K562 (cell line): ENCODE data around the gene EFHC1. TPM values are rescaled to one million over a fixed set of nuclear protein-coding genes. Genes with fewer than 3 reads are reported as not detected.

Experiments used
- CBFA2T2 ChIP-seq: fragments of 450-650 bp; conservative IDR thresholded peaks from 2 replicates; pipeline ENCODE4 v1.6.1; 2017; ENCODE audit warnings: mild to moderate bottlenecking
- CC2D1A ChIP-seq: fragments of 450-650 bp; IDR thresholded peaks from 2 replicates; pipeline ENCODE4 v1.6.1; 2017; ENCODE audit warnings: mild to moderate bottlenecking
- CEBPG ChIP-seq, 3 experiments: fragments of 200-800 bp in 1 of 3; sonication (Bioruptor generic) in 1 of 3; sonication (generic) in 1 of 3; formaldehyde crosslinking in 1 of 3; IDR thresholded peaks in 2 of 3; conservative IDR thresholded peaks in 1 of 3; 2 replicates each; pipeline versions ENCODE4 v1.6.1 to v1.8.0; 2016 to 2022; ENCODE audit warnings: missing compliant biosample characterization in 2 of 3, missing genetic modification characterization in 2 of 3, mild to moderate bottlenecking in 1 of 3, missing genetic modification reagents in 1 of 3
- DACH1 ChIP-seq: fragments of 450-650 bp; IDR thresholded peaks from 2 replicates; pipeline ENCODE4 v1.6.1; 2018; ENCODE audit not compliant: partially characterized antibody
- ELF1 ChIP-seq: fragments of 200-800 bp; sonication (Bioruptor generic); IDR thresholded peaks from 2 replicates; pipeline ENCODE4 v1.6.1; 2016; ENCODE audit warnings: missing genetic modification characterization, missing compliant biosample characterization
- EZH2 ChIP-seq: IDR thresholded peaks from 2 replicates; pipeline ENCODE4 v1.6.1; 2012; ENCODE audit warnings: low read depth, mild to moderate bottlenecking, inconsistent platforms, low read length, borderline replicate concordance
- GTF2F1 ChIP-seq: IDR thresholded peaks from 2 replicates; pipeline ENCODE4 v1.6.1; 2011; ENCODE audit warnings: low read depth, low read length, improper control_type of control experiment
- HNRNPH1 ChIP-seq: fragments of 200-400 bp; formaldehyde crosslinking; optimal IDR thresholded peaks from 2 replicates; pipeline ENCODE3; 2017; ENCODE audit warnings: low read depth, mild to moderate bottlenecking, low read length, moderate library complexity
- ILF3 ChIP-seq: fragments of 450-650 bp; IDR thresholded peaks from 2 replicates; pipeline ENCODE4 v1.6.1; 2018; ENCODE audit warnings: antibody characterized with exemption, mild to moderate bottlenecking, moderate library complexity, borderline replicate concordance
- L3MBTL2 ChIP-seq: fragments of 450-650 bp; IDR thresholded peaks from 2 replicates; pipeline ENCODE4 v1.6.1; 2016; ENCODE audit warnings: mild to moderate bottlenecking, moderate library complexity
- MEF2D ChIP-seq: conservative IDR thresholded peaks from 2 replicates; pipeline ENCODE4 v1.6.1; 2016; ENCODE audit warnings: low read depth, missing genetic modification characterization, missing compliant biosample characterization
- NCOA2 ChIP-seq, 2 experiments: fragments of 450-650 bp; IDR thresholded peaks; 2 replicates each; pipeline ENCODE4 v1.6.1; 2018; ENCODE audit warnings: mild to moderate bottlenecking in 2 of 2, moderate library complexity in 1 of 2; ENCODE audit not compliant: partially characterized antibody in 2 of 2
- NFE2 ChIP-seq: IDR thresholded peaks from 2 replicates; pipeline ENCODE4 v1.6.1; 2014; ENCODE audit warnings: antibody characterized with exemption, low read depth
- NFRKB ChIP-seq: fragments of 450-650 bp; IDR thresholded peaks from 2 replicates; pipeline ENCODE4 v1.6.1; 2016; ENCODE audit warnings: low read depth
- OTX1 ChIP-seq: fragments of 450-650 bp; formaldehyde crosslinking; IDR thresholded peaks from 2 replicates; pipeline ENCODE4 v1.4.0; 2022; ENCODE audit warnings: mild to moderate bottlenecking
- PHF8 ChIP-seq: fragments of 200-600 bp; sonication (generic); IDR thresholded peaks from 2 replicates; pipeline ENCODE4 v1.6.1; 2012; ENCODE audit warnings: mixed run types, mild to moderate bottlenecking, inconsistent platforms, low read length, moderate library complexity, borderline replicate concordance
- POLR2H ChIP-seq: IDR thresholded peaks from 2 replicates; pipeline ENCODE4 v1.6.1; 2016; ENCODE audit warnings: missing genetic modification characterization, low read depth, mild to moderate bottlenecking, control low read depth, missing compliant biosample characterization, moderate library complexity
- RAD51 ChIP-seq: fragments of 450-650 bp; IDR thresholded peaks from 2 replicates; pipeline ENCODE4 v1.7.1; 2016; ENCODE audit warnings: low read depth, mild to moderate bottlenecking, borderline replicate concordance
- SMARCB1 ChIP-seq: IDR thresholded peaks from 2 replicates; pipeline ENCODE4 v1.6.1; 2011; ENCODE audit warnings: improper control_type of control experiment, low read depth; ENCODE audit not compliant: insufficient read length
- SMARCC2 ChIP-seq: fragments of 450-650 bp; IDR thresholded peaks from 2 replicates; pipeline ENCODE4 v1.6.1; 2017; ENCODE audit warnings: antibody characterized with exemption, moderate library complexity, mild to moderate bottlenecking, low read depth
- SUPT5H ChIP-seq: fragments of 450-650 bp; IDR thresholded peaks from 2 replicates; pipeline ENCODE4 v1.6.1; 2016
- TBL1XR1 ChIP-seq, 2 experiments: IDR thresholded peaks; 2 replicates each; pipeline ENCODE4 v1.6.1; 2012; ENCODE audit warnings: improper control_type of control experiment in 2 of 2, low read length in 2 of 2, mild to moderate bottlenecking in 1 of 2
- U2AF2 ChIP-seq: fragments of 200-400 bp; formaldehyde crosslinking; optimal IDR thresholded peaks from 2 replicates; pipeline ENCODE3; 2017; ENCODE audit warnings: low read depth, mild to moderate bottlenecking, low read length
- USF2 ChIP-seq: sonication (generic); formaldehyde crosslinking; IDR thresholded peaks from 2 replicates; pipeline ENCODE4 v1.5.0; 2020; ENCODE audit warnings: missing genetic modification reagents
- ZEB2 ChIP-seq: fragments of 450-650 bp; IDR thresholded peaks from 2 replicates; pipeline ENCODE4 v1.6.1; 2016
- ZNF316 ChIP-seq: fragments of 450-650 bp; IDR thresholded peaks from 2 replicates; pipeline ENCODE4 v1.6.1; 2016
- ZNF347 ChIP-seq: fragments of 450-650 bp; formaldehyde crosslinking; IDR thresholded peaks from 2 replicates; pipeline ENCODE4 v1.4.0; 2020; ENCODE audit warnings: low read depth, mild to moderate bottlenecking, moderate library complexity
- ZNF444 ChIP-seq: fragments of 250-450 bp; sonication (Bioruptor Pico); IDR thresholded peaks from 2 replicates; pipeline ENCODE4 v1.4.0; 2020; ENCODE audit warnings: mild to moderate bottlenecking, moderate library complexity
- ZNF766 ChIP-seq: fragments of 200-800 bp; sonication (Bioruptor generic); conservative IDR thresholded peaks from 2 replicates; pipeline ENCODE4 v1.6.1; 2016; ENCODE audit warnings: missing genetic modification characterization, missing compliant biosample characterization
- ZNF79 ChIP-seq: fragments of 250-450 bp; sonication (Bioruptor Pico); IDR thresholded peaks from 2 replicates; pipeline ENCODE4 v1.4.0; 2020; ENCODE audit warnings: low read depth, mild to moderate bottlenecking, moderate library complexity
- polyA plus RNA-seq, 8 experiments: library from polyadenylated mRNA; depleted of rRNA in 4 of 8; stranded (reverse) in 5 of 8; unstranded in 3 of 8; fragments of >200 nt; fragmentation: Nextera tagmentation in 2 of 8; fragmentation: Illumina TruSeq in 1 of 8; extraction: Ambion mirVana in 2 of 8; extraction: Trizol in 1 of 8; gene quantifications; 2 replicates each; pipeline versions ENCODE4 v1.2.1 to v1.2.3, GENCODE V29; 2011 to 2014; ENCODE audit warnings: inconsistent platforms in 1 of 8, missing spikeins in 1 of 8
- total RNA-seq, 7 experiments: library from RNA; depleted of rRNA in 6 of 7; stranded (reverse); fragments of >200 nt in 6 of 7; fragmentation: Illumina TruSeq in 2 of 7; extraction: Trizol in 2 of 7; gene quantifications; 2 replicates each; pipeline versions ENCODE4 v1.2.1 to v1.2.3, GENCODE V29; 2011 to 2021; ENCODE audit warnings: low replicate concordance in 1 of 7
- TF ChIP-seq, protein P1 (sequence below): fragments of 450-650 bp; formaldehyde crosslinking; IDR thresholded peaks from 2 replicates; pipeline ENCODE4 v1.4.0; 2020; ENCODE audit warnings: mild to moderate bottlenecking, moderate library complexity

Gene EFHC1
- total and polyA plus RNA-seq, 9 of the 15 experiments (the other 6 are each of a cell fraction or from before 2014, with no cell fraction given): 9.5 to 31.0 (median 14.9) TPM

GRCh38 chr6:52415917-52416628 is 4.1 kb upstream of the EFHC1 start (continued):
- peak; percentile 68 for TF ChIP-seq NFE2
- no peak for TF ChIP-seq SMARCC2
- TF ChIP-seq CEBPG (CRISPR knock-in tag; IDR thresholded peaks at IDR 0.05): no peak
- TF ChIP-seq CEBPG (tag; conservative IDR thresholded peaks at IDR 0.05 in 1 of 2, IDR thresholded peaks at IDR 0.05 in 1 of 2): no peak
- TF ChIP-seq SMARCB1: no peak
- no peak for TF ChIP-seq GTF2F1
- no peak for TF ChIP-seq OTX1 (CRISPR knock-in tag)
- no peak for TF ChIP-seq TBL1XR1 (IDR thresholded peaks at IDR 0.05; ENCODE audit: low read length in 2 of 2)
- TF ChIP-seq, protein P1, sequence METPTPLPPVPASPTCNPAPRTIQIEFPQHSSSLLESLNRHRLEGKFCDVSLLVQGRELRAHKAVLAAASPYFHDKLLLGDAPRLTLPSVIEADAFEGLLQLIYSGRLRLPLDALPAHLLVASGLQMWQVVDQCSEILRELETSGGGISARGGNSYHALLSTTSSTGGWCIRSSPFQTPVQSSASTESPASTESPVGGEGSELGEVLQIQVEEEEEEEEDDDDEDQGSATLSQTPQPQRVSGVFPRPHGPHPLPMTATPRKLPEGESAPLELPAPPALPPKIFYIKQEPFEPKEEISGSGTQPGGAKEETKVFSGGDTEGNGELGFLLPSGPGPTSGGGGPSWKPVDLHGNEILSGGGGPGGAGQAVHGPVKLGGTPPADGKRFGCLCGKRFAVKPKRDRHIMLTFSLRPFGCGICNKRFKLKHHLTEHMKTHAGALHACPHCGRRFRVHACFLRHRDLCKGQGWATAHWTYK (CRISPR knock-in tag): no peak
- TF ChIP-seq ZNF347 (CRISPR knock-in tag): no peak
- no peak for TF ChIP-seq ZNF79 (CRISPR knock-in tag)
- no peak for TF ChIP-seq NCOA2 (IDR thresholded peaks at IDR 0.05; ENCODE audit: partially characterized antibody in 2 of 2)
- no peak for TF ChIP-seq ZNF444 (CRISPR knock-in tag)
- TF ChIP-seq CBFA2T2: 0 out of 2 replicates have a peak, but pooled peaks have one; percentile 10
- no peak for TF ChIP-seq POLR2H (tag)
- TF ChIP-seq USF2 (CRISPR knock-in tag): peak; percentile 57
- no peak for TF ChIP-seq ELF1 (tag)
- TF ChIP-seq PHF8: no peak
- TF ChIP-seq ZNF766: no peak
- no peak for TF ChIP-seq ILF3
- no peak for TF ChIP-seq L3MBTL2
- TF ChIP-seq HNRNPH1: no peak
- no peak for TF ChIP-seq MEF2D (tag)
- TF ChIP-seq EZH2: no peak
- peak; percentile 75; the same call in 1 of the 2 replicates for TF ChIP-seq ZEB2
- TF ChIP-seq U2AF2: no peak
- peak; percentile 7 for TF ChIP-seq DACH1
- TF ChIP-seq SUPT5H: no peak
- TF ChIP-seq NFRKB: no peak
- peak; percentile 54 for TF ChIP-seq ZNF316
- TF ChIP-seq CC2D1A: no peak
- TF ChIP-seq RAD51: peak; percentile 73
